Suppressor macrophage treated with lipopolysaccharide for 1 hour (primary cell): ENCODE results near the gene ZNF239.
A peak's percentile ranks its signal among the peaks of the same experiment; 100 is the strongest.
"Not testable (repeated sequence)": the region's sequence is repeated elsewhere in the genome, so short reads cannot be mapped to it uniquely, and the experiment has no call there.

Source experiments
- DNase-seq, 3 donors: peaks; one replicate each; pipeline ENCODE4 v3.0.0-alpha.2; 2020 to 2022

ZNF239 gene

GRCh38 chr10:43574001-43574892 is at the start of gene ZNF239:
TSS of gene ZNF239 (minus strand) at chr10:43574616. CDS start at chr10:43558079, 16,537 bp downstream.
- DNase-seq, result peak; percentile 84 to 86 (median 84)

GRCh38 chr10:43623351-43623750 is 48.9 kb upstream of the ZNF239 start:
- DNase-seq, result peak in 2 of 3 donors; percentile 6 to 46

GRCh38 chr10:43622038-43622437 is 47.6 kb upstream of the ZNF239 start:
- no peak for DNase-seq

GRCh38 chr10:43619368-43619767 is 45.0 kb upstream of the ZNF239 start:
- DNase-seq, result no peak

GRCh38 chr10:43616697-43617370 is 42.4 kb upstream of the ZNF239 start:
- DNase-seq, result no peak

- DNase-seq, result no peak
Observed at GRCh38 chr10:43610636-43611035, 36.2 kb upstream of the ZNF239 start.

GRCh38 chr10:43607199-43607573 is 32.8 kb upstream of the ZNF239 start:
- no peak for DNase-seq

- peak; percentile 45 to 68 (median 61) for DNase-seq
Observed at GRCh38 chr10:43606323-43607198, 32.1 kb upstream of the ZNF239 start, which contains the start of gene ZNF485. TSS of gene ZNF485 (plus strand) at chr10:43606438. CDS start at chr10:43607051, 613 bp downstream.

- no peak for DNase-seq
Observed at GRCh38 chr10:43605850-43606322, 31.5 kb upstream of the ZNF239 start.

- not testable (repeated sequence) for DNase-seq
Observed at GRCh38 chr10:43601576-43601975, 27.2 kb upstream of the ZNF239 start.

- DNase-seq, result no peak
Observed at GRCh38 chr10:43599333-43599732, 24.9 kb upstream of the ZNF239 start.

GRCh38 chr10:43598446-43598845 is 24.0 kb upstream of the ZNF239 start:
- DNase-seq, result no peak

GRCh38 chr10:43596546-43596945 is 22.1 kb upstream of the ZNF239 start:
- DNase-seq, result peak; percentile 31 to 55 (median 49)

GRCh38 chr10:43595739-43596298 is 21.4 kb upstream of the ZNF239 start:
- DNase-seq, result peak in 1 of 3 donors; percentile 14

- peak; percentile 64 to 73 (median 67) for DNase-seq
Observed at GRCh38 chr10:43594944-43595589, 20.7 kb upstream of the ZNF239 start.

GRCh38 chr10:43591303-43591904 is 17.0 kb upstream of the ZNF239 start:
- no peak for DNase-seq

- DNase-seq, result not testable (repeated sequence)
Observed at GRCh38 chr10:43586730-43587115, 12.3 kb upstream of the ZNF239 start.

GRCh38 chr10:43585981-43586729 is 11.7 kb upstream of the ZNF239 start:
- peak in 1 of 3 donors; percentile 5 for DNase-seq

- DNase-seq, result no peak
Observed at GRCh38 chr10:43585046-43585445, 10.6 kb upstream of the ZNF239 start.

GRCh38 chr10:43584051-43584450 is 9.6 kb upstream of the ZNF239 start:
- no peak for DNase-seq

- no peak for DNase-seq
Observed at GRCh38 chr10:43576580-43576979, 2.2 kb upstream of the ZNF239 start.
